ENCODE results near the gene CNKSR1.

CNKSR1 gene

DNA sequence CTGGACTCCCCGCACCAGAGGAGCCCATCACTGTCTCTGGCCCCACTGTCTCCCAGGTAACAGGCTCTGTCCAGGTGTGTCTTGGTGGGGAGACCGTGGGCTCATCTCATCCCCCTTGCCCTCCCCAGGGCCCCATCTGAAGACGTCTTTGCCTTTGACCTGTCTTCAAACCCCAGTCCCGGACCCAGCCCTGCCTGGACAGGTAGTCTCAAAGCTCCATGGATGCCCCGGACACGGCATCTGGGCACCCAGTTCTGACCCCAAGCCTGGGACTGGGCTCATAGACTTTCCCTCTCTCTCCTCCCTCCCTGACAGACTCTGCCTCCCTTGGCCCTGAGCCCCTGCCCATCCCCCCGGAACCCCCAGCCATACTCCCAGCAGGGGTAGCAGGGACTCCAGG is 6.8 kb downstream of the CNKSR1 start (continued):
- TF ChIP-seq, protein P1, sequence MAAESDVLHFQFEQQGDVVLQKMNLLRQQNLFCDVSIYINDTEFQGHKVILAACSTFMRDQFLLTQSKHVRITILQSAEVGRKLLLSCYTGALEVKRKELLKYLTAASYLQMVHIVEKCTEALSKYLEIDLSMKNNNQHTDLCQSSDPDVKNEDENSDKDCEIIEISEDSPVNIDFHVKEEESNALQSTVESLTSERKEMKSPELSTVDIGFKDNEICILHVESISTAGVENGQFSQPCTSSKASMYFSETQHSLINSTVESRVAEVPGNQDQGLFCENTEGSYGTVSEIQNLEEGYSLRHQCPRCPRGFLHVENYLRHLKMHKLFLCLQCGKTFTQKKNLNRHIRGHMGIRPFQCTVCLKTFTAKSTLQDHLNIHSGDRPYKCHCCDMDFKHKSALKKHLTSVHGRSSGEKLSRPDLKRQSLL (tag by site-specific recombination; IDR thresholded peaks at IDR 0.05): no peak
- TF ChIP-seq MZF1 (tag by site-specific recombination; IDR thresholded peaks at IDR 0.05; ENCODE audit: borderline replicate concordance) (no peak), ZBTB21 (tag by site-specific recombination; IDR thresholded peaks at IDR 0.05) (no peak), ZNF433 (tag by site-specific recombination; IDR thresholded peaks at IDR 0.05; ENCODE audit: low read depth) (no peak), ZNF555 (tag by site-specific recombination; conservative IDR thresholded peaks at IDR 0.05) (no peak)
- TF ChIP-seq, protein P2, sequence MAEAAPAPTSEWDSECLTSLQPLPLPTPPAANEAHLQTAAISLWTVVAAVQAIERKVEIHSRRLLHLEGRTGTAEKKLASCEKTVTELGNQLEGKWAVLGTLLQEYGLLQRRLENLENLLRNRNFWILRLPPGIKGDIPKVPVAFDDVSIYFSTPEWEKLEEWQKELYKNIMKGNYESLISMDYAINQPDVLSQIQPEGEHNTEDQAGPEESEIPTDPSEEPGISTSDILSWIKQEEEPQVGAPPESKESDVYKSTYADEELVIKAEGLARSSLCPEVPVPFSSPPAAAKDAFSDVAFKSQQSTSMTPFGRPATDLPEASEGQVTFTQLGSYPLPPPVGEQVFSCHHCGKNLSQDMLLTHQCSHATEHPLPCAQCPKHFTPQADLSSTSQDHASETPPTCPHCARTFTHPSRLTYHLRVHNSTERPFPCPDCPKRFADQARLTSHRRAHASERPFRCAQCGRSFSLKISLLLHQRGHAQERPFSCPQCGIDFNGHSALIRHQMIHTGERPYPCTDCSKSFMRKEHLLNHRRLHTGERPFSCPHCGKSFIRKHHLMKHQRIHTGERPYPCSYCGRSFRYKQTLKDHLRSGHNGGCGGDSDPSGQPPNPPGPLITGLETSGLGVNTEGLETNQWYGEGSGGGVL (tag by site-specific recombination; IDR thresholded peaks at IDR 0.05): no peak
- TF ChIP-seq, protein P3, sequence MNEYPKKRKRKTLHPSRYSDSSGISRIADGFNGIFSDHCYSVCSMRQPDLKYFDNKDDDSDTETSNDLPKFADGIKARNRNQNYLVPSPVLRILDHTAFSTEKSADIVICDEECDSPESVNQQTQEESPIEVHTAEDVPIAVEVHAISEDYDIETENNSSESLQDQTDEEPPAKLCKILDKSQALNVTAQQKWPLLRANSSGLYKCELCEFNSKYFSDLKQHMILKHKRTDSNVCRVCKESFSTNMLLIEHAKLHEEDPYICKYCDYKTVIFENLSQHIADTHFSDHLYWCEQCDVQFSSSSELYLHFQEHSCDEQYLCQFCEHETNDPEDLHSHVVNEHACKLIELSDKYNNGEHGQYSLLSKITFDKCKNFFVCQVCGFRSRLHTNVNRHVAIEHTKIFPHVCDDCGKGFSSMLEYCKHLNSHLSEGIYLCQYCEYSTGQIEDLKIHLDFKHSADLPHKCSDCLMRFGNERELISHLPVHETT (tag by site-specific recombination; IDR thresholded peaks at IDR 0.05): no peak
- TF ChIP-seq, protein P4, sequence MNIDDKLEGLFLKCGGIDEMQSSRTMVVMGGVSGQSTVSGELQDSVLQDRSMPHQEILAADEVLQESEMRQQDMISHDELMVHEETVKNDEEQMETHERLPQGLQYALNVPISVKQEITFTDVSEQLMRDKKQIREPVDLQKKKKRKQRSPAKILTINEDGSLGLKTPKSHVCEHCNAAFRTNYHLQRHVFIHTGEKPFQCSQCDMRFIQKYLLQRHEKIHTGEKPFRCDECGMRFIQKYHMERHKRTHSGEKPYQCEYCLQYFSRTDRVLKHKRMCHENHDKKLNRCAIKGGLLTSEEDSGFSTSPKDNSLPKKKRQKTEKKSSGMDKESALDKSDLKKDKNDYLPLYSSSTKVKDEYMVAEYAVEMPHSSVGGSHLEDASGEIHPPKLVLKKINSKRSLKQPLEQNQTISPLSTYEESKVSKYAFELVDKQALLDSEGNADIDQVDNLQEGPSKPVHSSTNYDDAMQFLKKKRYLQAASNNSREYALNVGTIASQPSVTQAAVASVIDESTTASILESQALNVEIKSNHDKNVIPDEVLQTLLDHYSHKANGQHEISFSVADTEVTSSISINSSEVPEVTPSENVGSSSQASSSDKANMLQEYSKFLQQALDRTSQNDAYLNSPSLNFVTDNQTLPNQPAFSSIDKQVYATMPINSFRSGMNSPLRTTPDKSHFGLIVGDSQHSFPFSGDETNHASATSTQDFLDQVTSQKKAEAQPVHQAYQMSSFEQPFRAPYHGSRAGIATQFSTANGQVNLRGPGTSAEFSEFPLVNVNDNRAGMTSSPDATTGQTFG (tag by site-specific recombination; IDR thresholded peaks at IDR 0.05; ENCODE audit: borderline replicate concordance): no peak
- TF ChIP-seq, protein P5, sequence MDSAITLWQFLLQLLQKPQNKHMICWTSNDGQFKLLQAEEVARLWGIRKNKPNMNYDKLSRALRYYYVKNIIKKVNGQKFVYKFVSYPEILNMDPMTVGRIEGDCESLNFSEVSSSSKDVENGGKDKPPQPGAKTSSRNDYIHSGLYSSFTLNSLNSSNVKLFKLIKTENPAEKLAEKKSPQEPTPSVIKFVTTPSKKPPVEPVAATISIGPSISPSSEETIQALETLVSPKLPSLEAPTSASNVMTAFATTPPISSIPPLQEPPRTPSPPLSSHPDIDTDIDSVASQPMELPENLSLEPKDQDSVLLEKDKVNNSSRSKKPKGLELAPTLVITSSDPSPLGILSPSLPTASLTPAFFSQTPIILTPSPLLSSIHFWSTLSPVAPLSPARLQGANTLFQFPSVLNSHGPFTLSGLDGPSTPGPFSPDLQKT (IDR thresholded peaks at IDR 0.05; ENCODE audit: borderline replicate concordance, low read depth, low read length): no peak
- TF ChIP-seq, protein P6, sequence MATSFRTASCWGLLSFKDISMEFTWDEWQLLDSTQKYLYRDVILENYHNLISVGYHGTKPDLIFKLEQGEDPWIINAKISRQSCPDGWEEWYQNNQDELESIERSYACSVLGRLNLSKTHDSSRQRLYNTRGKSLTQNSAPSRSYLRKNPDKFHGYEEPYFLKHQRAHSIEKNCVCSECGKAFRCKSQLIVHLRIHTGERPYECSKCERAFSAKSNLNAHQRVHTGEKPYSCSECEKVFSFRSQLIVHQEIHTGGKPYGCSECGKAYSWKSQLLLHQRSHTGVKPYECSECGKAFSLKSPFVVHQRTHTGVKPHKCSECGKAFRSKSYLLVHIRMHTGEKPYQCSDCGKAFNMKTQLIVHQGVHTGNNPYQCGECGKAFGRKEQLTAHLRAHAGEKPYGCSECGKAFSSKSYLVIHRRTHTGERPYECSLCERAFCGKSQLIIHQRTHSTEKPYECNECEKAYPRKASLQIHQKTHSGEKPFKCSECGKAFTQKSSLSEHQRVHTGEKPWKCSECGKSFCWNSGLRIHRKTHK (tag by site-specific recombination; IDR thresholded peaks at IDR 0.05): no peak

DNA sequence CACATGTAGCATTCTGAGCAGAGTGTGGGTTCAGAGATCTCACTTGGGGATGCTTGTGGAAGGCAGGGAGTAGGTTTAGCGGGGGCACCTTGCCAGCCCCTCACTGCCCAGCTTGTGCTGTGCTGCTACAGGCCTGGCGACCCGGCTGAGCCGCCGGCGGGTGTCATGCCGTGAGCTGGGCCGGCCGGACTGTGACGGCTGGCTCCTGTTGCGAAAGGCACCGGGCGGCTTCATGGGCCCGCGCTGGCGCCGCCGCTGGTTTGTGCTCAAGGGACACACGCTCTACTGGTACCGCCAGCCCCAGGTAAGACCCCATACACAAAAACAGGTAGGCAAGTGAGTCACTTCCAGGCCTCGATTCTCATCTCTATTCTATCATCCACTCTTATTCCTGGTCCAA is 7.6 kb downstream of the CNKSR1 start:
- CTCF ChIA-PET: no interaction called here
- Histone ChIP-seq H3K36me3 (ENCODE audit: control insufficient read depth in 2 of 2, insufficient read depth in 1 of 2, low read length in 2 of 2) (no peaks in the 10 kb centered on the region), H3K9me3 (ENCODE audit: control insufficient read depth, insufficient read depth, low read depth, low read length) (no peaks in the 10 kb centered on the region), H3K27ac (ENCODE audit: extremely low read depth, low read depth, low read length) (no peak overlapping the region), H3K4me3 (ENCODE audit: low read depth, low read length) (no peak overlapping the region), H3K4me1 (ENCODE audit: control insufficient read depth, insufficient read depth, low read length) (no peaks in the 10 kb centered on the region)
- TF ChIP-seq, protein P7, sequence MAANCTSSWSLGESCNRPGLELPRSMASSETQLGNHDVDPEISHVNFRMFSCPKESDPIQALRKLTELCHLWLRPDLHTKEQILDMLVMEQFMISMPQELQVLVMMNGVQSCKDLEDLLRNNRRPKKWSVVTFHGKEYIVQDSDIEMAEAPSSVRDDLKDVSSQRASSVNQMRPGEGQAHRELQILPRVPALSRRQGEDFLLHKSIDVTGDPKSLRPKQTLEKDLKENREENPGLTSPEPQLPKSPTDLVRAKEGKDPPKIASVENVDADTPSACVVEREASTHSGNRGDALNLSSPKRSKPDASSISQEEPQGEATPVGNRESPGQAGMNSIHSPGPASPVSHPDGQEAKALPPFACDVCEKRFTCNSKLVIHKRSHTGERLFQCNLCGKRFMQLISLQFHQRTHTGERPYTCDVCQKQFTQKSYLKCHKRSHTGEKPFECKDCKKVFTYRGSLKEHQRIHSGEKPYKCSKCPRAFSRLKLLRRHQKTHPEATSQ (tag by site-specific recombination; IDR thresholded peaks at IDR 0.05): no peak
- TF ChIP-seq ZBTB1 (tag by site-specific recombination; IDR thresholded peaks at IDR 0.05) (no peak), YY1 (tag by site-specific recombination; IDR thresholded peaks at IDR 0.05) (no peak), ZNF341 (tag by site-specific recombination; IDR thresholded peaks at IDR 0.05; ENCODE audit: low read depth) (no peak), ZNF133 (tag by site-specific recombination; IDR thresholded peaks at IDR 0.05) (no peak), ZBTB48 (tag by site-specific recombination; IDR thresholded peaks at IDR 0.05) (no peak), RBAK (tag by site-specific recombination; IDR thresholded peaks at IDR 0.05) (no peak), ZNF670 (tag by site-specific recombination; IDR thresholded peaks at IDR 0.05; ENCODE audit: low read depth) (no peak), PRDM1 (tag by site-specific recombination; IDR thresholded peaks at IDR 0.05) (no peak), ZNF214 (tag by site-specific recombination; IDR thresholded peaks at IDR 0.05; ENCODE audit: borderline replicate concordance) (no peak), ZNF239 (tag by site-specific recombination; IDR thresholded peaks at IDR 0.05) (no peak)
- TF ChIP-seq, protein P8, sequence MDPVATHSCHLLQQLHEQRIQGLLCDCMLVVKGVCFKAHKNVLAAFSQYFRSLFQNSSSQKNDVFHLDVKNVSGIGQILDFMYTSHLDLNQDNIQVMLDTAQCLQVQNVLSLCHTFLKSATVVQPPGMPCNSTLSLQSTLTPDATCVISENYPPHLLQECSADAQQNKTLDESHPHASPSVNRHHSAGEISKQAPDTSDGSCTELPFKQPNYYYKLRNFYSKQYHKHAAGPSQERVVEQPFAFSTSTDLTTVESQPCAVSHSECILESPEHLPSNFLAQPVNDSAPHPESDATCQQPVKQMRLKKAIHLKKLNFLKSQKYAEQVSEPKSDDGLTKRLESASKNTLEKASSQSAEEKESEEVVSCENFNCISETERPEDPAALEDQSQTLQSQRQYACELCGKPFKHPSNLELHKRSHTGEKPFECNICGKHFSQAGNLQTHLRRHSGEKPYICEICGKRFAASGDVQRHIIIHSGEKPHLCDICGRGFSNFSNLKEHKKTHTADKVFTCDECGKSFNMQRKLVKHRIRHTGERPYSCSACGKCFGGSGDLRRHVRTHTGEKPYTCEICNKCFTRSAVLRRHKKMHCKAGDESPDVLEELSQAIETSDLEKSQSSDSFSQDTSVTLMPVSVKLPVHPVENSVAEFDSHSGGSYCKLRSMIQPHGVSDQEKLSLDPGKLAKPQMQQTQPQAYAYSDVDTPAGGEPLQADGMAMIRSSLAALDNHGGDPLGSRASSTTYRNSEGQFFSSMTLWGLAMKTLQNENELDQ (tag by site-specific recombination; IDR thresholded peaks at IDR 0.05; ENCODE audit: low read depth): no peak
- POLR2A ChIA-PET: no interaction called here

Data from HEK293 (cell line).